GM18498 (cell line): Measurements from ENCODE around the gene AP4S1.

Source experiments
- ATAC-seq: cut with Tn5 transposase; IDR thresholded peaks from one replicate; pipeline ENCODE4 v1.9.1; 2021; ENCODE audit warnings: mild to moderate bottlenecking, moderate library complexity; ENCODE audit not compliant: unreplicated experiment

Gene AP4S1

GRCh38 chr14:31025367-31026076 lies at the start of gene AP4S1:
AP4S1 (plus strand) TSS chr14:31025649; CDS start chr14:31066197, 40,548 bp downstream.
- ATAC-seq = peak; percentile 17

GRCh38 chr14:30977752-30978151 lies 47.7 kb upstream of the AP4S1 start:
- no peak for ATAC-seq

GRCh38 chr14:30980106-30980704 lies 45.2 kb upstream of the AP4S1 start:
- ATAC-seq = peak; percentile 60

- no peak for ATAC-seq
These were observed 44.5 kb upstream of the AP4S1 start for GRCh38 chr14:30980980-30981379.

- ATAC-seq = no peak
These were observed 42.9 kb upstream of the AP4S1 start for GRCh38 chr14:30982533-30982932.

GRCh38 chr14:30983858-30984257 lies 41.6 kb upstream of the AP4S1 start:
- no peak for ATAC-seq

- ATAC-seq = no peak
These were observed 39.7 kb upstream of the AP4S1 start for GRCh38 chr14:30985796-30986195.

- ATAC-seq = no peak
These were observed 36.9 kb upstream of the AP4S1 start for GRCh38 chr14:30988509-30988908.

- ATAC-seq = no peak
These were observed 34.7 kb upstream of the AP4S1 start for GRCh38 chr14:30990770-30991169.

- ATAC-seq = no peak
These were observed 34.0 kb upstream of the AP4S1 start for GRCh38 chr14:30991408-30991807.

GRCh38 chr14:30993071-30993470 lies 32.4 kb upstream of the AP4S1 start:
- ATAC-seq = no peak

GRCh38 chr14:30994681-30995620 lies 30.5 kb upstream of the AP4S1 start:
- peak; percentile 61 for ATAC-seq

GRCh38 chr14:30995689-30996088 lies 29.8 kb upstream of the AP4S1 start:
- no peak for ATAC-seq

GRCh38 chr14:30996892-30997659 lies 28.4 kb upstream of the AP4S1 start:
- ATAC-seq = no peak

- ATAC-seq = no peak
These were observed 27.2 kb upstream of the AP4S1 start for GRCh38 chr14:30998100-30998706.

- no peak for ATAC-seq
These were observed 26.2 kb upstream of the AP4S1 start for GRCh38 chr14:30999038-30999773.

GRCh38 chr14:31000629-31001338 lies 24.7 kb upstream of the AP4S1 start:
- ATAC-seq = no peak

- ATAC-seq = no peak
These were observed 24.1 kb upstream of the AP4S1 start for GRCh38 chr14:31001339-31001658.

GRCh38 chr14:31003284-31003683 lies 22.2 kb upstream of the AP4S1 start:
- ATAC-seq = no peak
